ENCODE results near the gene OR7G2. TPM values are rescaled to one million over a fixed set of nuclear protein-coding genes. Genes with fewer than 3 reads are reported as not detected.

The OR7G2 gene
- total and polyA plus RNA-seq, 9 of the 15 experiments (the other 6 are each of a cell fraction or from before 2014, with no cell fraction given) = 0.20 TPM; not detected in 8

Small RNA genes lying within 50 kb of the gene (small RNA-seq; reads per million reads assigned to genes)
- not detected for gene OR1M4P

Other genes with a start within 250 kb of the OR7G2 start
Only the 7 nearest of the 10 such genes appear.
- not detected in 2 replicates for gene MUC16, start 97.1 kb downstream of the OR7G2 start, total RNA-seq (2014; rRNA removed)
- gene MUC16, start 97.1 kb downstream of the OR7G2 start, total RNA-seq (2014; rRNA removed; fragmentation: Illumina TruSeq; extraction: Trizol) = not detected in 2 replicates
- gene MUC16, start 97.1 kb downstream of the OR7G2 start, total RNA-seq (2015; rRNA removed; fragmentation: Illumina TruSeq; extraction: Trizol) = not detected in 2 replicates
- gene MUC16, start 97.1 kb downstream of the OR7G2 start, total RNA-seq (2021) = not detected in 2 replicates
- not detected in 2 replicates for gene MUC16, start 97.1 kb downstream of the OR7G2 start, polyA plus RNA-seq (2011; rRNA removed)
- gene MUC16, start 97.1 kb downstream of the OR7G2 start, polyA plus RNA-seq (2014; fragmentation: Illumina TruSeq; extraction: Trizol) = not detected in 2 replicates
- not detected for gene MUC16, start 97.1 kb downstream of the OR7G2 start, polyA plus RNA-seq (2014; fragmentation: Nextera tagmentation; extraction: Ambion mirVana)
- not detected in 2 replicates for gene MUC16, start 97.1 kb downstream of the OR7G2 start, polyA plus RNA-seq (2014; rRNA removed)
- gene OR1M1, start 20.4 kb downstream of the OR7G2 start, total RNA-seq (2014; rRNA removed) = not detected in 2 replicates
- not detected in 2 replicates for gene OR1M1, start 20.4 kb downstream of the OR7G2 start, total RNA-seq (2014; rRNA removed; fragmentation: Illumina TruSeq; extraction: Trizol)
- gene OR1M1, start 20.4 kb downstream of the OR7G2 start, total RNA-seq (2015; rRNA removed; fragmentation: Illumina TruSeq; extraction: Trizol) = not detected in 2 replicates
- not detected in 2 replicates for gene OR1M1, start 20.4 kb downstream of the OR7G2 start, total RNA-seq (2021)
- not detected in 2 replicates for gene OR1M1, start 20.4 kb downstream of the OR7G2 start, polyA plus RNA-seq (2011; rRNA removed)
- not detected in 2 replicates for gene OR1M1, start 20.4 kb downstream of the OR7G2 start, polyA plus RNA-seq (2014; fragmentation: Illumina TruSeq; extraction: Trizol)
- not detected for gene OR1M1, start 20.4 kb downstream of the OR7G2 start, polyA plus RNA-seq (2014; fragmentation: Nextera tagmentation; extraction: Ambion mirVana)
- not detected in 2 replicates for gene OR1M1, start 20.4 kb downstream of the OR7G2 start, polyA plus RNA-seq (2014; rRNA removed)
- gene OR7G1, start 8.3 kb upstream of the OR7G2 start, total RNA-seq (2014; rRNA removed) = not detected in 2 replicates
- not detected in 2 replicates for gene OR7G1, start 8.3 kb upstream of the OR7G2 start, total RNA-seq (2014; rRNA removed; fragmentation: Illumina TruSeq; extraction: Trizol)
- not detected in 2 replicates for gene OR7G1, start 8.3 kb upstream of the OR7G2 start, total RNA-seq (2015; rRNA removed; fragmentation: Illumina TruSeq; extraction: Trizol)
- gene OR7G1, start 8.3 kb upstream of the OR7G2 start, total RNA-seq (2021) = not detected in 2 replicates
- gene OR7G1, start 8.3 kb upstream of the OR7G2 start, polyA plus RNA-seq (2011; rRNA removed) = not detected in 2 replicates
- gene OR7G1, start 8.3 kb upstream of the OR7G2 start, polyA plus RNA-seq (2014; fragmentation: Illumina TruSeq; extraction: Trizol) = not detected in 2 replicates
- gene OR7G1, start 8.3 kb upstream of the OR7G2 start, polyA plus RNA-seq (2014; fragmentation: Nextera tagmentation; extraction: Ambion mirVana) = not detected
- not detected in 2 replicates for gene OR7G1, start 8.3 kb upstream of the OR7G2 start, polyA plus RNA-seq (2014; rRNA removed)
- not detected in 2 replicates for gene OR7G3, start 19.5 kb upstream of the OR7G2 start, total RNA-seq (2014; rRNA removed)
- gene OR7G3, start 19.5 kb upstream of the OR7G2 start, total RNA-seq (2014; rRNA removed; fragmentation: Illumina TruSeq; extraction: Trizol) = not detected in 2 replicates
- gene OR7G3, start 19.5 kb upstream of the OR7G2 start, total RNA-seq (2015; rRNA removed; fragmentation: Illumina TruSeq; extraction: Trizol) = not detected in 2 replicates
- gene OR7G3, start 19.5 kb upstream of the OR7G2 start, total RNA-seq (2021) = not detected in 2 replicates
- gene OR7G3, start 19.5 kb upstream of the OR7G2 start, polyA plus RNA-seq (2011; rRNA removed) = not detected in 2 replicates
- gene OR7G3, start 19.5 kb upstream of the OR7G2 start, polyA plus RNA-seq (2014; fragmentation: Illumina TruSeq; extraction: Trizol) = not detected in 2 replicates
- not detected for gene OR7G3, start 19.5 kb upstream of the OR7G2 start, polyA plus RNA-seq (2014; fragmentation: Nextera tagmentation; extraction: Ambion mirVana)
- gene OR7G3, start 19.5 kb upstream of the OR7G2 start, polyA plus RNA-seq (2014; rRNA removed) = not detected in 2 replicates
- gene ZNF317, start 32.9 kb upstream of the OR7G2 start, total RNA-seq (2014; rRNA removed) = 17.3 and 21.7 TPM in 2 replicates
- gene ZNF317, start 32.9 kb upstream of the OR7G2 start, total RNA-seq (2014; rRNA removed; fragmentation: Illumina TruSeq; extraction: Trizol) = 35.4 and 37.7 TPM in 2 replicates
- gene ZNF317, start 32.9 kb upstream of the OR7G2 start, total RNA-seq (2015; rRNA removed; fragmentation: Illumina TruSeq; extraction: Trizol) = 31.4 and 34.8 TPM in 2 replicates
- gene ZNF317, start 32.9 kb upstream of the OR7G2 start, total RNA-seq (2021) = 37.1 and 43.2 TPM in 2 replicates
- 20.1 and 23.1 TPM in 2 replicates for gene ZNF317, start 32.9 kb upstream of the OR7G2 start, polyA plus RNA-seq (2011; rRNA removed)
- gene ZNF317, start 32.9 kb upstream of the OR7G2 start, polyA plus RNA-seq (2014; fragmentation: Illumina TruSeq; extraction: Trizol) = 38.6 and 40.5 TPM in 2 replicates
- gene ZNF317, start 32.9 kb upstream of the OR7G2 start, polyA plus RNA-seq (2014; fragmentation: Nextera tagmentation; extraction: Ambion mirVana) = 10 to 100 TPM; 23.9 to 37.9 TPM
- 17.3 and 18.6 TPM in 2 replicates for gene ZNF317, start 32.9 kb upstream of the OR7G2 start, polyA plus RNA-seq (2014; rRNA removed)
- gene OR7D2, start 71.5 kb upstream of the OR7G2 start, total RNA-seq (2014; rRNA removed) = 0.05 and 0.20 TPM in 2 replicates
- gene OR7D2, start 71.5 kb upstream of the OR7G2 start, total RNA-seq (2014; rRNA removed; fragmentation: Illumina TruSeq; extraction: Trizol) = 0.45 and 0.51 TPM in 2 replicates
- gene OR7D2, start 71.5 kb upstream of the OR7G2 start, total RNA-seq (2015; rRNA removed; fragmentation: Illumina TruSeq; extraction: Trizol) = 0.43 and 0.72 TPM in 2 replicates
- 0.40 and 0.49 TPM in 2 replicates for gene OR7D2, start 71.5 kb upstream of the OR7G2 start, total RNA-seq (2021)
- 0.75 and 1.2 TPM in 2 replicates for gene OR7D2, start 71.5 kb upstream of the OR7G2 start, polyA plus RNA-seq (2011; rRNA removed)
- gene OR7D2, start 71.5 kb upstream of the OR7G2 start, polyA plus RNA-seq (2014; fragmentation: Illumina TruSeq; extraction: Trizol) = 0.39 and 0.62 TPM in 2 replicates
- gene OR7D2, start 71.5 kb upstream of the OR7G2 start, polyA plus RNA-seq (2014; fragmentation: Nextera tagmentation; extraction: Ambion mirVana) = under 1 TPM; 0.22 to 0.25 TPM
- gene OR7D2, start 71.5 kb upstream of the OR7G2 start, polyA plus RNA-seq (2014; rRNA removed) = 0.42 and 0.45 TPM in 2 replicates
- not detected in 2 replicates for gene OR7D4, start 112.1 kb upstream of the OR7G2 start, total RNA-seq (2014; rRNA removed)
- not detected in 2 replicates for gene OR7D4, start 112.1 kb upstream of the OR7G2 start, total RNA-seq (2014; rRNA removed; fragmentation: Illumina TruSeq; extraction: Trizol)
- gene OR7D4, start 112.1 kb upstream of the OR7G2 start, total RNA-seq (2015; rRNA removed; fragmentation: Illumina TruSeq; extraction: Trizol) = not detected in 2 replicates
- not detected in 2 replicates for gene OR7D4, start 112.1 kb upstream of the OR7G2 start, total RNA-seq (2021)
- gene OR7D4, start 112.1 kb upstream of the OR7G2 start, polyA plus RNA-seq (2011; rRNA removed) = not detected in 2 replicates
- not detected in 2 replicates for gene OR7D4, start 112.1 kb upstream of the OR7G2 start, polyA plus RNA-seq (2014; fragmentation: Illumina TruSeq; extraction: Trizol)
- not detected for gene OR7D4, start 112.1 kb upstream of the OR7G2 start, polyA plus RNA-seq (2014; fragmentation: Nextera tagmentation; extraction: Ambion mirVana)
- not detected in 2 replicates for gene OR7D4, start 112.1 kb upstream of the OR7G2 start, polyA plus RNA-seq (2014; rRNA removed)

Measured in K562 (cell line).